ENCODE data around the gene GSTM3.

The GSTM3 gene

GRCh38 chr1:109782927-109783326 is 42.1 kb upstream of the GSTM3 start:
- no peak for DNase-seq (ENCODE audit: low read depth)
- TF ChIP-seq POLR2A (IDR thresholded peaks at IDR 0.05; ENCODE audit: extremely low read depth, insufficient read length) (no peak), MYC (IDR thresholded peaks at IDR 0.05; ENCODE audit: low read depth, low read length) (no peak), MAX (IDR thresholded peaks at IDR 0.05; ENCODE audit: low read depth, low read length) (no peak), CTCF (IDR thresholded peaks at IDR 0.05; ENCODE audit: low read depth, low read length) (no peak)
- no peak overlapping the region for H3K4me3 ChIP-seq (ENCODE audit: low read depth, low read length)

- no peak for DNase-seq (ENCODE audit: low read depth)
- no peak overlapping the region for H3K4me3 ChIP-seq (ENCODE audit: low read depth, low read length)
- no peak for TF ChIP-seq CTCF (IDR thresholded peaks at IDR 0.05; ENCODE audit: low read depth, low read length)
- TF ChIP-seq POLR2A (IDR thresholded peaks at IDR 0.05; ENCODE audit: extremely low read depth, insufficient read length), result no peak
Observed at GRCh38 chr1:109782514-109782913, 41.7 kb upstream of the GSTM3 start.

- TF ChIP-seq CTCF (IDR thresholded peaks at IDR 0.05; ENCODE audit: low read depth, low read length) (no peak), POLR2A (IDR thresholded peaks at IDR 0.05; ENCODE audit: extremely low read depth, insufficient read length) (no peak), MYC (IDR thresholded peaks at IDR 0.05; ENCODE audit: low read depth, low read length) (no peak), MAX (IDR thresholded peaks at IDR 0.05; ENCODE audit: low read depth, low read length) (no peak)
- no peak overlapping the region for H3K4me3 ChIP-seq (ENCODE audit: low read depth, low read length)
- DNase-seq (ENCODE audit: low read depth), result no peak
Observed at GRCh38 chr1:109781806-109782205, 41.0 kb upstream of the GSTM3 start.

GRCh38 chr1:109780982-109781381 is 40.1 kb upstream of the GSTM3 start:
- TF ChIP-seq POLR2A (IDR thresholded peaks at IDR 0.05; ENCODE audit: extremely low read depth, insufficient read length), result no peak
- no peak for TF ChIP-seq MAX (IDR thresholded peaks at IDR 0.05; ENCODE audit: low read depth, low read length)
- TF ChIP-seq CTCF (IDR thresholded peaks at IDR 0.05; ENCODE audit: low read depth, low read length), result no peak
- TF ChIP-seq MYC (IDR thresholded peaks at IDR 0.05; ENCODE audit: low read depth, low read length), result no peak
- no peak overlapping the region for H3K4me3 ChIP-seq (ENCODE audit: low read depth, low read length)
- DNase-seq (ENCODE audit: low read depth), result no peak

GRCh38 chr1:109777980-109778625 is 37.3 kb upstream of the GSTM3 start:
- TF ChIP-seq MYC (IDR thresholded peaks at IDR 0.05; ENCODE audit: low read depth, low read length), result no peak
- TF ChIP-seq MAX (IDR thresholded peaks at IDR 0.05; ENCODE audit: low read depth, low read length), result no peak
- TF ChIP-seq CTCF (IDR thresholded peaks at IDR 0.05; ENCODE audit: low read depth, low read length), result no peak
- no peak for TF ChIP-seq POLR2A (IDR thresholded peaks at IDR 0.05; ENCODE audit: extremely low read depth, insufficient read length)
- DNase-seq (ENCODE audit: low read depth), result no peak

GRCh38 chr1:109777436-109777835 is 36.6 kb upstream of the GSTM3 start:
- TF ChIP-seq CTCF (IDR thresholded peaks at IDR 0.05; ENCODE audit: low read depth, low read length), result no peak
- no peak for TF ChIP-seq MAX (IDR thresholded peaks at IDR 0.05; ENCODE audit: low read depth, low read length)
- TF ChIP-seq MYC (IDR thresholded peaks at IDR 0.05; ENCODE audit: low read depth, low read length), result no peak
- TF ChIP-seq POLR2A (IDR thresholded peaks at IDR 0.05; ENCODE audit: extremely low read depth, insufficient read length), result no peak
- no peak for DNase-seq (ENCODE audit: low read depth)
- H3K4me3 ChIP-seq (ENCODE audit: low read depth, low read length), result no peak overlapping the region

More at GRCh38 chr1:109777980-109778625, 37.3 kb upstream of the GSTM3 start:
- H3K4me3 ChIP-seq (ENCODE audit: low read depth, low read length), result no peak overlapping the region

Data from NB4 (cell line).